Activated CD4-positive, alpha-beta T cell treated with anti-CD3 and anti-CD28 coated beads for 36 hours (primary cell): ENCODE data around the gene KCNJ3. TPM values are rescaled to one million over a fixed set of nuclear protein-coding genes. Genes with fewer than 3 reads are reported as not detected.
"Not testable (repeated sequence)": the region's sequence is repeated elsewhere in the genome, so short reads cannot be mapped to it uniquely, and the experiment has no call there.

ENCODE experiments used
- ATAC-seq: fragments of 200-7000 bp; cut with Tn5 transposase; one replicate; pipeline ENCODE4 v1.10.0; 2021; ENCODE audit warnings: mild to moderate bottlenecking, moderate library complexity
- CTCF ChIA-PET: fragments of 350-600 bp; sonication (Branson Sonifier 250); formaldehyde crosslinking; loops from one replicate; lab custom pipeline; 2021; ENCODE audit warnings: antibody characterized with exemption; lab: Charles Lee
- POLR2A ChIA-PET: fragments of 350-600 bp; sonication (Branson Sonifier 250); formaldehyde crosslinking; loops from one replicate; lab custom pipeline; 2021; ENCODE audit warnings: antibody characterized with exemption, inconsistent platforms; lab: Charles Lee
- DNase-seq: peaks from one replicate; pipeline ENCODE4 v3.0.0-alpha.2; 2020
- H3K27ac Mint-ChIP-seq: one replicate; pipeline ENCODE4 v1.8.0; 2021; ENCODE audit warnings: mixed read lengths
- H3K27me3 Mint-ChIP-seq: one replicate; pipeline ENCODE4 v1.8.0; 2021; ENCODE audit warnings: mixed read lengths
- H3K36me3 Mint-ChIP-seq: one replicate; pipeline ENCODE4 v1.8.0; 2021; ENCODE audit warnings: low read depth, mixed read lengths
- H3K4me1 Mint-ChIP-seq: one replicate; pipeline ENCODE4 v1.8.0; 2021; ENCODE audit warnings: mixed read lengths
- H3K4me3 Mint-ChIP-seq: one replicate; pipeline ENCODE4 v1.8.0; 2021; ENCODE audit warnings: mild to moderate bottlenecking, moderate library complexity, mixed read lengths
- H3K9me3 Mint-ChIP-seq: one replicate; pipeline ENCODE4 v1.8.0; 2021; ENCODE audit warnings: low read depth, mixed read lengths
- intact Hi-C, 2 experiments: fragments of 100-400 bp; cut with DNase I in 1 of 2; cut with micrococcal nuclease in 1 of 2; formaldehyde crosslinking; loops; one replicate each; pipeline versions ENCODE4 v1.14.2 to v1.15.1; 2022 to 2024; cut with DNase I, micrococcal nuclease
- total RNA-seq, 2 experiments: library from RNA; stranded (reverse); gene quantifications; one replicate each; pipeline ENCODE4 v1.2.3, GENCODE V29; 2021

The KCNJ3 gene
- total RNA-seq, 2 experiments from 2014 or later, result not detected

GRCh38 chr2:154850532-154850931, 152.0 kb downstream of the KCNJ3 start:
- Mint-ChIP-seq H3K4me3 (no peak overlapping the region), H3K27me3 (no peaks in the 10 kb centered on the region), H3K4me1 (no peaks in the 10 kb centered on the region), H3K9me3 (no peaks in the 10 kb centered on the region), H3K36me3 (no peaks in the 10 kb centered on the region), H3K27ac (no peak overlapping the region)
- ATAC-seq, result no peak
- intact Hi-C loops, result no loop called here
- POLR2A ChIA-PET, result no interaction called here
- CTCF ChIA-PET, result no interaction called here
- no peak for DNase-seq

- no peaks in the 10 kb centered on the region for H3K4me1 Mint-ChIP-seq
- ChIA-PET CTCF (no interaction called here), POLR2A (no interaction called here)
- H3K9me3 Mint-ChIP-seq, result no peaks in the 10 kb centered on the region
- H3K4me3 Mint-ChIP-seq, result no peak overlapping the region
- H3K36me3 Mint-ChIP-seq, result no peaks in the 10 kb centered on the region
- DNase-seq (no peak), ATAC-seq (no peak)
- no peak overlapping the region for H3K27ac Mint-ChIP-seq
- no peaks in the 10 kb centered on the region for H3K27me3 Mint-ChIP-seq
- intact Hi-C loops, result no loop called here
Measured at GRCh38 chr2:154855138-154855537, 156.6 kb downstream of the KCNJ3 start.

GRCh38 chr2:154867151-154867550, 168.7 kb downstream of the KCNJ3 start:
- CTCF ChIA-PET, H3K27ac Mint-ChIP-seq, ATAC-seq, intact Hi-C loops, DNase-seq, H3K4me3 Mint-ChIP-seq, H3K4me1 Mint-ChIP-seq, H3K27me3 Mint-ChIP-seq, H3K9me3 Mint-ChIP-seq, H3K36me3 Mint-ChIP-seq, POLR2A ChIA-PET: not testable (repeated sequence)

- H3K27me3 Mint-ChIP-seq, result no peaks in the 10 kb centered on the region
- no peak overlapping the region for H3K4me3 Mint-ChIP-seq
- POLR2A ChIA-PET, result no interaction called here
- H3K27ac Mint-ChIP-seq, result no peak overlapping the region
- no peaks in the 10 kb centered on the region for H3K4me1 Mint-ChIP-seq
- intact Hi-C loops, result no loop called here
- H3K36me3 Mint-ChIP-seq, result no peaks in the 10 kb centered on the region
- DNase-seq, result no peak
- no peaks in the 10 kb centered on the region for H3K9me3 Mint-ChIP-seq
- CTCF ChIA-PET, result no interaction called here
- ATAC-seq, result no peak
Measured at GRCh38 chr2:154875999-154876398, 177.5 kb downstream of the KCNJ3 start.

- POLR2A ChIA-PET, result no interaction called here
- no peak for ATAC-seq
- no peak for DNase-seq
- intact Hi-C loops, result no loop called here
- Mint-ChIP-seq H3K27me3 (no peaks in the 10 kb centered on the region), H3K27ac (no peak overlapping the region), H3K4me3 (no peak overlapping the region), H3K36me3 (no peaks in the 10 kb centered on the region), H3K9me3 (peaks cover 2% of the 10 kb centered on the region), H3K4me1 (no peaks in the 10 kb centered on the region)
- CTCF ChIA-PET, result no interaction called here
Measured at GRCh38 chr2:154882725-154883124, 184.2 kb downstream of the KCNJ3 start.

- Mint-ChIP-seq H3K4me3 (no peak overlapping the region), H3K36me3 (no peaks in the 10 kb centered on the region), H3K27ac (no peak overlapping the region), H3K4me1 (no peaks in the 10 kb centered on the region), H3K9me3 (peaks cover 4% of the 10 kb centered on the region), H3K27me3 (no peaks in the 10 kb centered on the region)
- POLR2A ChIA-PET, result no interaction called here
- intact Hi-C loops, result no loop called here
- DNase-seq, result no peak
- CTCF ChIA-PET, result no interaction called here
- no peak for ATAC-seq
Measured at GRCh38 chr2:154886316-154886715, 187.8 kb downstream of the KCNJ3 start.

- H3K4me3 Mint-ChIP-seq, result no peak overlapping the region
- ATAC-seq (no peak), DNase-seq (no peak)
- POLR2A ChIA-PET, result no interaction called here
- intact Hi-C loops, result no loop called here
- CTCF ChIA-PET, result no interaction called here
- no peaks in the 10 kb centered on the region for H3K9me3 Mint-ChIP-seq
- H3K27ac Mint-ChIP-seq, result no peak overlapping the region
- no peaks in the 10 kb centered on the region for H3K27me3 Mint-ChIP-seq
- no peaks in the 10 kb centered on the region for H3K36me3 Mint-ChIP-seq
- no peaks in the 10 kb centered on the region for H3K4me1 Mint-ChIP-seq
Measured at GRCh38 chr2:154898269-154898668, 199.8 kb downstream of the KCNJ3 start.

GRCh38 chr2:154901063-154901462, 202.6 kb downstream of the KCNJ3 start:
- no peaks in the 10 kb centered on the region for H3K27me3 Mint-ChIP-seq
- CTCF ChIA-PET, result no interaction called here
- H3K36me3 Mint-ChIP-seq, result no peaks in the 10 kb centered on the region
- H3K4me1 Mint-ChIP-seq, result no peaks in the 10 kb centered on the region
- POLR2A ChIA-PET, result no interaction called here
- H3K4me3 Mint-ChIP-seq, result no peak overlapping the region
- H3K27ac Mint-ChIP-seq, result no peak overlapping the region
- ATAC-seq (no peak), DNase-seq (no peak)
- intact Hi-C loops, result no loop called here
- H3K9me3 Mint-ChIP-seq, result peaks cover 2% of the 10 kb centered on the region
